Type B pancreatic cell (in vitro differentiated cells): ENCODE measurements around the gene PRPF40B. TPM values are rescaled to one million over a fixed set of nuclear protein-coding genes. Genes with fewer than 3 reads are reported as not detected.
A peak's percentile ranks its signal among the peaks of the same experiment; 100 is the strongest.
"Not testable (repeated sequence)": the region's sequence is repeated elsewhere in the genome, so short reads cannot be mapped to it uniquely, and the experiment has no call there.

ENCODE experiments used
- DNase-seq: peaks from one replicate; pipeline ENCODE4 v3.0.0; 2021; ENCODE audit warnings: mixed read lengths; ENCODE audit not compliant: unreplicated experiment; ENCODE audit errors: extremely low spot score
- H3K27ac Mint-ChIP-seq: 2 replicates; pipeline ENCODE4 v1.8.0; 2021; ENCODE audit warnings: mild to moderate bottlenecking, mixed read lengths
- H3K27me3 Mint-ChIP-seq: 2 replicates; pipeline ENCODE4 v1.8.0; 2021; ENCODE audit warnings: mixed read lengths
- H3K36me3 Mint-ChIP-seq: 2 replicates; pipeline ENCODE4 v1.8.0; 2021; ENCODE audit warnings: mixed read lengths
- H3K4me1 Mint-ChIP-seq: one replicate; pipeline ENCODE4 v1.8.0; 2021; ENCODE audit warnings: mixed read lengths; ENCODE audit not compliant: unreplicated experiment
- H3K4me3 Mint-ChIP-seq: 2 replicates; pipeline ENCODE4 v1.8.0; 2021; ENCODE audit warnings: mild to moderate bottlenecking, mixed read lengths
- H3K9me3 Mint-ChIP-seq: 2 replicates; pipeline ENCODE4 v1.8.0; 2021; ENCODE audit warnings: mixed read lengths
- total RNA-seq: library from RNA; stranded (reverse); gene quantifications from 2 replicates; pipeline ENCODE4 v1.2.1, GENCODE V29; 2021; ENCODE audit warnings: low replicate concordance
- TF ChIP-seq, protein P1 (sequence below): fragments of 200-600 bp; sonication (generic); conservative IDR thresholded peaks from 2 replicates; pipeline ENCODE4 v1.5.0; 2021; ENCODE audit warnings: antibody characterized with exemption, mild to moderate bottlenecking

The PRPF40B gene
- total RNA-seq, 1 donor from 2014 or later = 35.4 TPM

DNA sequence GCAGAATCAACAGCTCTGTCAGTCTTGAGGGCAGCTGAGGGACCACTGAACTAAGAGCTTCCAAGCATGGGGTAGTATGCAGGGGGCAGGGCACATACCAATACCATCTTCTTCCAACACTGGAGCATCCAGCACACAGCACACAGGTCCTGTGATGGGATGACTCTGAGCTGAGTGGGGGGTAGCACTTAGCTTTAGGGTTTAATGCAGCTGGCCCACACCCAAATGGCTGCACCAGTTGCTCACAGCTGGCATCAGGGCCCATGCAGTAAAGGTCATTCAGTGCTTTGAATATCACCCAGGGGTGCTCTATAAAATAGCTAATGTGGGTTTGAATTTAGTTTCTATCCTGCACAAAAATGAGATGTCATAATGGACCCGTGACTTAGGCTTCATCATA is 19.6 kb upstream of the PRPF40B start:
- TF ChIP-seq, protein P1, sequence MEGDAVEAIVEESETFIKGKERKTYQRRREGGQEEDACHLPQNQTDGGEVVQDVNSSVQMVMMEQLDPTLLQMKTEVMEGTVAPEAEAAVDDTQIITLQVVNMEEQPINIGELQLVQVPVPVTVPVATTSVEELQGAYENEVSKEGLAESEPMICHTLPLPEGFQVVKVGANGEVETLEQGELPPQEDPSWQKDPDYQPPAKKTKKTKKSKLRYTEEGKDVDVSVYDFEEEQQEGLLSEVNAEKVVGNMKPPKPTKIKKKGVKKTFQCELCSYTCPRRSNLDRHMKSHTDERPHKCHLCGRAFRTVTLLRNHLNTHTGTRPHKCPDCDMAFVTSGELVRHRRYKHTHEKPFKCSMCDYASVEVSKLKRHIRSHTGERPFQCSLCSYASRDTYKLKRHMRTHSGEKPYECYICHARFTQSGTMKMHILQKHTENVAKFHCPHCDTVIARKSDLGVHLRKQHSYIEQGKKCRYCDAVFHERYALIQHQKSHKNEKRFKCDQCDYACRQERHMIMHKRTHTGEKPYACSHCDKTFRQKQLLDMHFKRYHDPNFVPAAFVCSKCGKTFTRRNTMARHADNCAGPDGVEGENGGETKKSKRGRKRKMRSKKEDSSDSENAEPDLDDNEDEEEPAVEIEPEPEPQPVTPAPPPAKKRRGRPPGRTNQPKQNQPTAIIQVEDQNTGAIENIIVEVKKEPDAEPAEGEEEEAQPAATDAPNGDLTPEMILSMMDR = no peak
- Mint-ChIP-seq H3K4me1 (no peaks in the 10 kb centered on the region), H3K36me3 (no peaks in the 10 kb centered on the region), H3K4me3 (no peak overlapping the region), H3K27ac (no peak overlapping the region), H3K27me3 (no peaks in the 10 kb centered on the region), H3K9me3 (no peaks in the 10 kb centered on the region)
- DNase-seq = no peak

DNA sequence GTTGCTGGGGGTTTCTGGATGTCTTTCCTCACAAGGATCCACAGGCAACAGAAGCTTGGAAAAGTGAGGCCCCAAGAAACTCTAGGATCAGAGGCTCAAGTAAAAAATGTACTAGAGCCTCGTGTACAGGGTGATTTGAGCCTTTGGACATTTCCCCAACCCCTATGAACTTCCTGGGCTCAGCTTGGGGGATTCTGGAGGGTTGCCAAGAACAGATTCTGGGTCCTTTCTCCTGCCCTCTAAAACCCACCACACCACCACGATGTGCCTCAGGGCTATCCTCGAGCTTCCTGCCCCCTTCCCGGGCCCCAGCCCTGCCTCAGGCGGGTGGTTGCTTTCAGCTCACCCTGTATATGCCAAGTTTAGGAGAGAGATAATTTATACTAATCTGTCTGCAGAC is 18.5 kb upstream of the PRPF40B start:
- DNase-seq = no peak
- TF ChIP-seq, protein P1 = no peak
- H3K27ac Mint-ChIP-seq = no peak overlapping the region
- no peaks in the 10 kb centered on the region for H3K36me3 Mint-ChIP-seq
- H3K4me3 Mint-ChIP-seq = no peak overlapping the region
- H3K9me3 Mint-ChIP-seq = peaks cover 2% of the 10 kb centered on the region
- no peaks in the 10 kb centered on the region for H3K27me3 Mint-ChIP-seq
- no peaks in the 10 kb centered on the region for H3K4me1 Mint-ChIP-seq

DNA sequence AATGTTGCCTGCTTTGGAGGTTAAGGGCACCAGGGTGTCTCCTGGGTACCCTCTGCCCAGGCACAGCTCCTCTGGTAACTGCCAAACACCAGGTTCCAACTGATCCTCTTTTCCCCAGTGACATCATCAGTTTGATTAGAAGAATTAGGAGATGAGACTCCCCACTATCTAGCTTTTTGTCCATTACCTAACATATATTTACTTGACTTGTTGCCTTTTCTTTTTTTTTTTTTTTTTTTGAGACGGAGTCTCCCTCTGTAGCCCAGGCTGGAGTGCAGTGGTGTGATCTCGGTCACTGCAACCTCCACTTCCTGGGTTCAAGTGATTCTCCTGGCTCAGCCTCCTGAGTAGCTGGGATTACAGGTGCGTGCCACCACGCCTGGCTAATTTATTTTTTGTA is 17.8 kb upstream of the PRPF40B start, which contains the start of gene FAM186B:
TSS of gene FAM186B (minus strand) at position 101 of the 400 bp plus-strand sequence. CDS start 162 bp downstream, outside the sequence.
- not testable (repeated sequence) for H3K9me3 Mint-ChIP-seq, H3K4me1 Mint-ChIP-seq, H3K4me3 Mint-ChIP-seq, DNase-seq, H3K27ac Mint-ChIP-seq, H3K27me3 Mint-ChIP-seq, H3K36me3 Mint-ChIP-seq

DNA sequence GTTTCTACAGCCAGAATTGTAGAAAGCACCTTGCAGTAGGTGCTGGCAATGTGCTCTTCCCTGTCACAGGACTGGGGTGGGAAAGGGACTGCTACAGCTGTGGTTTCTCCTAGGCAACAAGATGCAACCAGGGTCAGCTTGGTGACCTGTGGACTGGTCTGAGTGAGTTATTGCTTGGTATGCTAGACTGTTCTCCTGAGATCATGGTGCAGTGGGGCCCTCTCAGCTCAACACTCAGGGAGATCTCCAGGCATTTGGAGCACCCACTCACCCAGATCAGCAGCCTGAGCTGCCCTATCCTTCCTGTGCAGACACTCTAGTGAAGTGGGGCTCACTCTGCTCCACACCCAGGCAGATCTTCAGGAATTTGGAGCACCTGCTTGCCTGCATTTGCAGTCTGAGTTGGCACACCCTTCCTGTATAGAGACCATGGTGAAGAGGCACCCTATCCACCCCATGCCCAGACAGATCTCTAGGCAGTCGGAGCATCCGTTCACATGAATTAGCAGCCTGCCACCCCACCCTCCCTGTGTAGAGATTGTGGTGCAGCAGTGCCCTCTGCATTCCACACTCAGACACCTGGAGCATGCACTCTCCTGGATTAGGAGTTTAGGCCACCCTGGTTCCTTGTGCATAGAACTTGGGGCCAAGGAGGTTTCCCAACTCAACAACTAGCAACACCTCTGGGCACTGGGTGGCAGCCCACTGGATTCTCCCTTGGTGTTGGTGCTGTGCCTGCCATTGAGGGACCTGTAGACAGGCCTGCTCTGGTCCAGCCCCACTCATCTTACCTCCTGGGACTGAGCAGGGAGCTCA is 14.1 kb upstream of the PRPF40B start:
- H3K4me1 Mint-ChIP-seq = no peaks in the 10 kb centered on the region
- H3K36me3 Mint-ChIP-seq = no peaks in the 10 kb centered on the region
- peaks cover 7% of the 10 kb centered on the region for H3K9me3 Mint-ChIP-seq

DNA sequence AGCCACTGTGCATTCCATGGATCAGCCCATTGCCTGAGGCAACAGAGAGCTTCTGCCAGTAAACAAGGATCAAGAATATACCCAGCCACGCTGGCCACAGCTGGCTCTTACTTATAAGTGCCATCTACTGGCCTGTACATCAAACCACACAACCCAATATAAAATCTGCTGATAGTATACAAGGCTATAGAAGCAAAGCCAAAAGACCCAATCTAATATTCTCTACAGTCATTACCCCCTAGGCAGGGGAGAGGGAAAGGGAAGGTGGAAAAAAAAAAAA is 13.5 kb upstream of the PRPF40B start:
- TF ChIP-seq, protein P1 = no peak
- Mint-ChIP-seq H3K27ac (no peak overlapping the region), H3K27me3 (no peaks in the 10 kb centered on the region), H3K4me3 (no peak overlapping the region), H3K4me1 (no peaks in the 10 kb centered on the region), H3K36me3 (no peaks in the 10 kb centered on the region), H3K9me3 (peaks cover 7% of the 10 kb centered on the region)
- no peak for DNase-seq

More for the DNA sequence above, 14.1 kb upstream of the PRPF40B start:
- Mint-ChIP-seq H3K4me3 (no peak overlapping the region), H3K27me3 (no peaks in the 10 kb centered on the region), H3K27ac (peak overlapping the region; percentile 11)
- no peak for DNase-seq
- TF ChIP-seq, protein P1 = no peak

DNA sequence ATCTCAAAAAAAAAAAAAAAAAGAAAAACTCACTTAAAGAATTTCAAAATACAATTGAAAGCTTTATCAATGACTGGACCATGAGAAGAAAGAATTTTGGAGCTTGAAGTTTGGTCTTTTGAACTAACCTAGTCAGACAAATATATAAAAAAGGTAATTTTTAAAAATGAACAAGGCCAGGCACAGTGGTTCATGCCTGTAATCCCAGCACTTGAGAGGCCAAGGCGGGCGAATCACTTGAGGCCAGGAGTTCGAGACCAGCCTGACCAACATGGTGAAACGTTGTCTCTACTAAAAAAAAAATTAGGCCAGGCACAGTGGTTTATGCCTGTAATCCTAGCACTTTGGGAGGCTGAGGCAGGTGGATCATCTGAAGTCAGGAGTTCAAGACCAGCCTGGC is 12.6 kb upstream of the PRPF40B start:
- H3K9me3 Mint-ChIP-seq, H3K4me1 Mint-ChIP-seq, H3K36me3 Mint-ChIP-seq, DNase-seq, H3K27ac Mint-ChIP-seq, H3K4me3 Mint-ChIP-seq, H3K27me3 Mint-ChIP-seq: not testable (repeated sequence)
